ENCODE measurements around the gene ARSI. TPM values are rescaled to one million over a fixed set of nuclear protein-coding genes. Genes with fewer than 3 reads are reported as not detected.

The ARSI gene
- total RNA-seq, 1 donor from 2014 or later = 0.65 TPM

DNA sequence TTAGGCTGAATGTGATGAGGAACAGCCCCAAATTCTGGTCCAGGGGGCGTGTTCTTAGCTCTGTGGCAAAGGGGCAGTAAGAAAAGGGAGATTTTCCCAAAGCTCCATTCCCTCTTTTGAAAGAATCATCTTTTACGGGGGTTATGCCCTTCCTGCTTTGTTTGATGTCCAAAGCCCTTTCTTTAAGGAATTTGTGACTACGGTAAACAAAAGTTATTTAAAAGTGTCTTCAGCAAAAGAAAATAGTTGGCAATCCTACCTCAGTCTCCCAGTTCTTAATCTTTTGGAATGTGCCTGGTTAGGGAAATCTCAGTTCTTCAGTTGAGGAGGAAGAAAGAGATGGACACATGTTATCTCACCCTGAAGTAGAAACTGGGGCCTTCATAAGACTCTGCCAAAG is 24.4 kb upstream of the ARSI start:
- no peak for DNase-seq (ENCODE audit: low spot score)

DNA sequence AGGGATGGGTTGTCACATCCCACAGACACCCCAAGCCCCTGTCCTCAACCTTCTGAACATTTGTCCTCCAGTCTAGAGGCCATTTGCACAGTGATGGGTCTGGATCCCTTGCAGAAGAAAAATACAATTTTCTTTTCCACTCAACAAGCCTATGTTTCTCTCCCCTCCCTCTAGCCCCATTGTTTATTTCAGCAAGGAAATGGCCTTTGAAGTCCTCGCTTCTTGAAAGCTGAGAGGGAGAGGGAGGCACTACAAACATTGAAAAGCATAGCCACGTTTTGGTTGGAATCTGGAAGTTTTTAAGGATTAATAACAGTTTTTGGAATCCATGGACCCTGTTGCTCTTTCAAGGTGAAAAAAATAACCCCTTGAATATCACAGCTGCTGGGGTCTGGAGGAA is 24.0 kb upstream of the ARSI start:
- DNase-seq (ENCODE audit: low spot score) = no peak

DNA sequence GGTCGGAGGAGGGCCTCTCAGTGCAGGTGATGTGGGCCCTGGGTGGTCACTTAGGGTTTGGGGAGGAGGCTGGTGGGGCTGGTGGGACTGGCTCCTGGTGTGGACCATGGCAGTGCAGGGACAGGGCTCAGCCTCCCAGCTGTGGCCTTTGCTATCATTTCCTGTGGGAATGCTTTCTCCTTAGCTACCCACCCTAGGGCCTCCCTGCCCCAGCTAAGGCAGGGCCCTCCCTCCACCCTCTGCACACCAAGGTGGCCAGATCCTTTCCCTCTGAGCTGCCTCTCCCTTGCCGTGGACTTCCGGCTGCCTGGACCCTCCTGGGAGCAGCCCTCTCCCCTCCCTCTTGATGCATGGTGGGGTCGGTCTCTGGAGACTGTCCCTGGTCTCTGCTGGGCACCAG is 22.7 kb upstream of the ARSI start:
- DNase-seq (ENCODE audit: low spot score) = no peak

DNA sequence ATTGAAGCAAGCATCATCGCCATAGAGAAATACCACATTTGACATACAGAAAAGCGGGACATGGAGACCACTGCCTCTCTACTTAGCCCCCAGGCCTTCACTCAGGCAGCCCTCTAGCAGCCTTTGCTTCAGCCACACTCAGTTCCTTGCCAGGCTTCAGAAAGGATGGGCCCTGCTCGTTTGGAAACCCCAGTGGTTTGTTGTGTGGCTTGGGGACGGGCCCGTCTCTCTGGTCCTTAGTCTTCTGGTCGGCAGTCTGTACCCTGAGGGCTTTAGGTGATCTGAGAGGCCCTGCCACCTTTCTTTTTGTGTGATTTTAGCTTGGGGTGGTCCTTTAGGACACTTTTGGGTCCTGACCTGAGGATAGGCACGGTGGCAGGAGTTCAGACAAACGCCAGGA is 21.1 kb upstream of the ARSI start:
- DNase-seq (ENCODE audit: low spot score) = no peak

GRCh38 chr5:150323092-150323491 is 20.4 kb upstream of the ARSI start:
- no peak for DNase-seq (ENCODE audit: low spot score)

GRCh38 chr5:150322202-150322601 is 19.5 kb upstream of the ARSI start:
- no peak for DNase-seq (ENCODE audit: low spot score)

DNA sequence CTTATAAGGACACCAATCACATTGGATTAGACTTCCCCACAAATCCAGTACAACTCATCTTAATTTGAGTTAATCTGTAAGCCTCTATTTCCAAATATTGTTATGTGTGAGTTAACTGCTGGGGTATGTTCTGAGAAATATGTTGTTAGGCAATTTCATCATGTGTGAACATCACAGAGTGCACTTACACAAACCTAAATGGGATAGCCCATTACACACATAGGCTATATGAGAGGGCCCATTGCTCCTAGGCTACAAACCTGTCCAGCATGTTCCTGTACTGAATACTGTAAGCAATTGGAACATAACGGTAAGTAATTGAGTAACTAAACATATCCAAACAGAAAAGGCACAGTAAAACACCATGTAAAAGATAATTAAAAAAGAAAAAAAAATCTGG is 19.1 kb upstream of the ARSI start:
- no peak for DNase-seq (ENCODE audit: low spot score)

- DNase-seq (ENCODE audit: low spot score) = no peak
Measured at GRCh38 chr5:150321211-150321610, 18.5 kb upstream of the ARSI start.

DNA sequence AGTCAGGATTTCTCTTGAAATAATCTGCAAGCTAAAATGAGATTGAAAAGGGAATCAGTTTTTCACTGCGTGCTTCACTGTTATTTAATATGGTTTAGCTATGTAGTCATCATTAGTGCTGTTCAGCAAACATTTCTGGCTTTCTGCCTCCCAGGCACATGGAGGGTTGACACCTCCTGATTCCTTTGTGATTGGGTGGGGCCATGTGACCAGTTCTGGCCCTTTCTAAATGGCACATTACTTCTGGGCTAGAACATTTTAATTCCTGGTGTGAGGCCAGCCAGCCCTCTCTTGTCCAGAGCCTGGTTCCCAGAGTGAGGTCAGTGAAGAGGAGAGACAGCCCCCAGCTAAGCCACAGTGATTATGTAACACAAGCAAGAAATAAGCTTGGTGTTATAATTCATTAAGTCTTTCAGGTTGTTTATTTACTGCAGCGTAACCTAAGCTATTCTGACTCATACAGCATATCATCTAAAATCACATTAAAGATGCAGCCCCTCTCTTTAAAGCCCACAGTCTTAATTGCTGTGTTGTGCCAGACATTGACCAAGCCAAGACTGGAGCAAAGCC is 17.4 kb upstream of the ARSI start:
- DNase-seq (ENCODE audit: low spot score) = peak; percentile 81

- no peak for DNase-seq (ENCODE audit: low spot score)
Measured at GRCh38 chr5:150319484-150319790, 16.7 kb upstream of the ARSI start.

DNA sequence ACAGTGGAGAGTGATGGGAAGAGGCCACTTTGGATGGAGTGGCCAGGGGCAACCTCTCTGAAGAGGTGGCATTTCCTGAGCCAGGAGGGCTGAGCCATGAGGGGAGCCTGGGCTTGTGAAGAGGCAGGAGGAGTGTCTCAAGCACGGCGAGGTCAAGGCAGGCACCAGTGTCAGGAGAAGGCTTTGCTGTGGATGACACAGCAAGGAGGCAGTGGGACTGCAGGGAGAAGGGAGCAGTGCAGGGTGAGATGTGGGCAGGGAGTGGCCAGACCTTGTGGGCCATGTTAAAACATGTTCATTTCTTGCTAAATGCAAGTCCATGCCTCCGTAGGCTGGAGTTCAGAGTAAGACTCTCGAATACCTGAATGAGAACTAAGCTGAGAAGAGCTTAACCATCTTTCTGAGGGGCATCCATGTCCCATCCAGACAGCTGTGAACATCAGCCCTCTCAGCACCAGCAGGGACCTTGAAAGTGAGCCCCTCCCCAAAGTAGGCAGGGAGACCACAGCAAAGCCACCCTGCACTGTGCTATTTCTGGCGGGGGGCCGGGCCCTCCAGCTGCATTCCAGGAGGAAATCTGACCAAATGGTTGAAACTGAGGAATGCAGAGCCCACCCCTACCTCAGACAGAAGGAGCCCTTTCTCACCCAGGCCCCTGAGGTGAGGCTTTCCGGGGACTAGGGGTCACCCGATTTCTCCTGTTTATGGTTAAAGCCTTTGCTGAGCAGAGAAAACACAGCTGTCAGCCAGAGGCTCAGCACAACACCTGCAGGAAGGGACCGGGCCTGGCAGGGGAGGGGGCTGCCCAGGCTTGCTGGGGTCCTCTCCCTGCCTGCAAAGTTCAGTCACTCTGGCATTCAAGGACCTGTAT is 16.1 kb upstream of the ARSI start:
- no peak for DNase-seq (ENCODE audit: low spot score)

DNA sequence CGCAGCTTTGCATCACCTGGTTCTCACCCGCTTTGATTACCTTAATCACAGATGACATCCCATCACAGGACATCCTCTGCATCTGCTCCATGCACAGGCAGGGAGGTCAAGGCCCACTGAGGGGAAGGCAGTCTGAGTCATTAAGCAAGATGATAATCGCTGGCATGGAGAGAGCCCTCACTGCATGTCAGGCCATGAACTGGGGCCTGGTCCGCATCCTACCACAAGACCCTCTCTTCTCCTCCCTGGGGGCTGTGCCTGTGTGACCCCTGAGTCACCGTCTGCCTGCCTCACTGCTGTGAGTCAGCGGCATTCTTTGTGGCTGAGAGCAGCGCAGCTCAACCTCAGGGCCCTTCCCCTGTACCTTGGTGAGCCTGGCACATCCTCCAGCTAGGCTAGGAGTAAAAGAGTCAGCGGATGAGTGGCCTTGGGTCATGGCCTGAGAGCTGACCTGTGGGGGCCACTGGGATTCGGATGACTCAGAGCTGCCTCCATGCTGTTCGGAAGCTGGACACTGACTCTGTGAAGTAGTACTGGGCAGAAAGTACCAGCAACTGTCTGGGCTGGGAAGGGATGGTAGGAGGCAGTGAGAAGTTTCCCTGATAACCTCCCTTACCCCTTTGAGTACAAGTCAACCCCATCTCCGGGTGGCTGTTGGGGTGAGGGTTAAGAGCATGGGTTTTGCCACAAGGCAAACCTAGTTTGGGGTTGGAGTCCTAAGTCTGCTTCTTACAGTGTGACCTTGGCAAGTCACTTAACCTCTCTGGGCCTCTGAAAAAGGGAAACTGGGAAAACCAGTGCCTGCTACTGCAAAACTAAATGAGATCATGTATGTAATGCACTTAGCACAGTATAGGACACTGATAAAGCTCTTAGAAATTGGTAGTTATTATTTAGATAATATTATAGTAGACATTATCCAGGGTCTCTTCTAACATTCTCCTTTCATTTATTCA is 14.6 kb upstream of the ARSI start:
- DNase-seq (ENCODE audit: low spot score) = no peak

GRCh38 chr5:150316320-150316719 is 13.6 kb upstream of the ARSI start:
- DNase-seq (ENCODE audit: low spot score) = no peak

DNA sequence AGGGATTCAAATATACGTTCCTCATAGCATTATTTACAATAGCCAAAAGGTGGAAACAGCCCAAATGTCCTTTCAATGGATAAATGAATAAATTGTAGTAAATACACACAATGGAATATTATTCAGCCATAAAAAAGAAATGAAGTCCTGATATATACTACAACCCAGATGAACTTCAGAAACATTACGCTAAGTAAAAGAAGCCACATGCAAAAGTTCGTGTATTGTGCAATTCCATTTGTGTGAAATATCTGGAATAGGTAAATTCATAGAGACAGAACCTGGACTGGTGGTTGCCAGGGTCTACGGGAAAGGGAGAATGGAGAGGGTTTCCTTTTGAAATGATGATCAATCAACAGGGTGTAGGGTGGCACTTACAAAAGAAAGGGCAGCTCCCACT is 12.5 kb upstream of the ARSI start:
- no peak for DNase-seq (ENCODE audit: low spot score)

DNA sequence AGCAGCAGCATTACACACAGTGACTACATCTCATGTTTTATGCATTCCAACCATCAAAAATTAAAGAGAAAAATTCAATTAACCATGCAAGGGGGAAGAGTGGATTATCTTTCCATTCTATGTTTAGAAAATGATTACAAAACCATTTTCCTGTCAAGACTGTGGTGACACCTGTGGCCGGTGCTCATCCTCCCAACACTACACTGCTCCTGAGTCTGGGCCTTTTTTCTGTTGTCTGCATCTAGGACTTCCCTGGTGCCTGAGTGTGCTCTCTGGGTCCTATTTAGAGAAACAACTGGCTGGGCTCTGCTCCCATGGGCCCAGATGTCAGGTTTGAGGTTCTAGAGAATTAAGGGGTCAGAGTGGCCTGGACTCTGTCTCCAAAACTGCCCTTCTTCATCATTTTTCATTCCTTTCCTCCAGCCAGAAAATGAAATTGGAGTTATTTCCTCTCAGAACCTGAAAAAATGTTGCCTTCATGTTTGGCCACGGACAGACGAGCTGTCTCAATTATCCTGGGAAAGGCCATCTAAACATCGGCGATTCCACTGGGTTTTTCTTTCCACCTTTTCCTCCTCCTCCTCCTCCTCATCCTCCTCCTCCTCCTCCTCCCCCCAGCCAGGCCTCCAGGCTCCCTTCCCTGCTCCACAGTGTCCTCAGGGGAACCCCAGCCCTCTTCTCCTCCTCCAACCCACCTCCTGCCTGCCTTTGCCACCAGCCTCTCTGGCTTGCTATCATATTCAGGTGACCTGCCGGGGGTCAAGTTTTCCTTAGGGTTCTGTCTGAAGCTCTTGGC is 11.4 kb upstream of the ARSI start:
- no peak for DNase-seq (ENCODE audit: low spot score)

DNA sequence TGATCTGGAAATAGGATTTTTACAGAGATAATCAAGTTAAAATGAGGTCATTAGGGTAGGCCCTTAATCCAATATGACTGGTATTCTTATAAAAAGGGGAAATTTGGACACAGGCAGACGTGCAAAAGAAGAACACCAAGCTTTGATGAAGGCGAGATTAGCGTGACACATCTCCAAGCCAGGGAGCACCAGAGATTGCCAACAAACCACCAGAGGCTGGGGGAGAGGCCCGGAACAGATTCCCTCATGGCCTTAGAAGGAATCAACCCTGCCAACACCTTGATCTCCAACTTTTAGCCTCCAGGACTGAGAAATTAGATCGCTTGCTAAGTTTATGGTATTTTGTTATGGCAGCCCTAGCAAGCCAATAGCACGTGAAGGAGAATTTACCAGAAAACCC is 10.8 kb upstream of the ARSI start:
- no peak for DNase-seq (ENCODE audit: low spot score)

- DNase-seq (ENCODE audit: low spot score) = no peak
Measured at GRCh38 chr5:150312518-150312917, 9.8 kb upstream of the ARSI start.

- DNase-seq (ENCODE audit: low spot score) = no peak
Measured at GRCh38 chr5:150311015-150311692, 8.4 kb upstream of the ARSI start.

GRCh38 chr5:150310246-150310645 is 7.5 kb upstream of the ARSI start:
- DNase-seq (ENCODE audit: low spot score) = no peak

GRCh38 chr5:150309886-150310239 is 7.2 kb upstream of the ARSI start:
- no peak for DNase-seq (ENCODE audit: low spot score)

Measured in ureter (tissue), 1 donor.